GM23338 (cell line): Measurements from ENCODE around the gene MCHR2. TPM values are rescaled to one million over a fixed set of nuclear protein-coding genes. Genes with fewer than 3 reads are reported as not detected.

Experiments used
- ATAC-seq: fragments of 200-7000 bp; cut with Tn5 transposase; 3 replicates; pipeline ENCODE4 v1.9.1; 2020
- DNase-seq: peaks from one replicate; pipeline ENCODE4 v3.0.0-alpha.2; 2015; ENCODE audit warnings: low spot score
- H2AFZ ChIP-seq: fragments of 200-600 bp; sonication (generic); 2 replicates; pipeline ENCODE4 v1.8.0; 2016; ENCODE audit warnings: antibody characterized with exemption, mild to moderate bottlenecking, moderate library complexity
- H3F3A ChIP-seq: fragments of 200-600 bp; sonication (generic); replicated peaks from 2 replicates; pipeline ENCODE4 v1.8.0; 2017; ENCODE audit warnings: antibody characterized with exemption, mixed run types, low read depth
- H3K27ac ChIP-seq: fragments of 200-600 bp; sonication (generic); 2 replicates; pipeline ENCODE4 v1.6.1; 2016; ENCODE audit warnings: low read depth
- H3K27me3 ChIP-seq: fragments of 200-600 bp; sonication (generic); 2 replicates; pipeline ENCODE4 v1.8.0; 2016; ENCODE audit warnings: mild to moderate bottlenecking, mixed run types, moderate library complexity; ENCODE audit not compliant: insufficient read depth
- H3K36me3 ChIP-seq: fragments of 200-600 bp; sonication (generic); 2 replicates; pipeline ENCODE4 v1.8.0; 2016; ENCODE audit warnings: mild to moderate bottlenecking; ENCODE audit not compliant: insufficient read depth
- H3K4me1 ChIP-seq: fragments of 200-600 bp; sonication (generic); 2 replicates; pipeline ENCODE4 v1.8.0; 2016; ENCODE audit warnings: mild to moderate bottlenecking, moderate library complexity; ENCODE audit not compliant: insufficient read depth
- H3K4me2 ChIP-seq: fragments of 200-600 bp; sonication (generic); 2 replicates; pipeline ENCODE4 v1.7.1; 2017; ENCODE audit warnings: mixed run types
- H3K4me3 ChIP-seq: fragments of 200-600 bp; sonication (generic); 2 replicates; pipeline ENCODE4 v1.6.1; 2016; ENCODE audit warnings: mixed run types
- H3K79me2 ChIP-seq: fragments of 200-600 bp; sonication (generic); replicated peaks from 2 replicates; pipeline ENCODE4 v1.8.0; 2017; ENCODE audit warnings: mild to moderate bottlenecking; ENCODE audit not compliant: insufficient read depth
- H3K9me2 ChIP-seq: fragments of 200-600 bp; sonication (generic); 2 replicates; pipeline ENCODE4 v1.8.0; 2017; ENCODE audit not compliant: insufficient read depth
- H4K20me1 ChIP-seq: fragments of 200-600 bp; sonication (generic); replicated peaks from 2 replicates; pipeline ENCODE4 v1.8.0; 2017; ENCODE audit warnings: mild to moderate bottlenecking; ENCODE audit not compliant: insufficient read depth
- H3K27ac Mint-ChIP-seq: 2 replicates; pipeline ENCODE4 v1.8.0; 2020; ENCODE audit warnings: inconsistent platforms, mild to moderate bottlenecking, moderate library complexity, mixed read lengths
- H3K27me3 Mint-ChIP-seq: 3 replicates; pipeline ENCODE4 v1.8.0; 2022; ENCODE audit warnings: low read depth, mild to moderate bottlenecking, moderate library complexity, mixed read lengths, inconsistent platforms; ENCODE audit not compliant: insufficient read depth, poor library complexity
- H3K36me3 Mint-ChIP-seq: 3 replicates; pipeline ENCODE4 v1.8.0; 2021; ENCODE audit warnings: low read depth, mild to moderate bottlenecking, inconsistent platforms, moderate library complexity, mixed read lengths
- H3K4me1 Mint-ChIP-seq: 3 replicates; pipeline ENCODE4 v1.8.0; 2020; ENCODE audit warnings: mild to moderate bottlenecking, inconsistent platforms, mixed read lengths
- H3K4me3 Mint-ChIP-seq: 3 replicates; pipeline ENCODE4 v1.8.0; 2021; ENCODE audit warnings: moderate library complexity, mild to moderate bottlenecking, inconsistent platforms, mixed read lengths
- H3K9me3 Mint-ChIP-seq: 3 replicates; pipeline ENCODE4 v1.8.0; 2020; ENCODE audit warnings: moderate library complexity, mild to moderate bottlenecking, inconsistent platforms, mixed read lengths
- CREB1 ChIP-seq: fragments of 250-450 bp; sonication (Bioruptor Pico); IDR thresholded peaks from 2 replicates; pipeline ENCODE4 v1.5.0; 2020; ENCODE audit warnings: low read depth, mild to moderate bottlenecking, moderate library complexity
- CTCF ChIP-seq, 2 experiments: fragments of 200-600 bp in 1 of 2; sonication (generic) in 1 of 2; conservative IDR thresholded peaks; 2 replicates each; pipeline versions ENCODE4 v1.5.1 to v1.6.1; 2016 to 2017; ENCODE audit warnings: antibody characterized with exemption in 2 of 2, low read depth in 2 of 2, mild to moderate bottlenecking in 2 of 2, moderate library complexity in 1 of 2
- EZH2 ChIP-seq: fragments of 200-600 bp; sonication (generic); IDR thresholded peaks from one replicate; pipeline ENCODE4 v1.8.0; 2017; ENCODE audit warnings: antibody characterized with exemption, mild to moderate bottlenecking, low read depth; ENCODE audit not compliant: unreplicated experiment
- EZH2phosphoT487 ChIP-seq: fragments of 200-600 bp; sonication (generic); IDR thresholded peaks from one replicate; pipeline ENCODE4 v1.8.1; 2018; ENCODE audit warnings: antibody characterized with exemption; ENCODE audit not compliant: unreplicated experiment
- POLR2AphosphoS5 ChIP-seq: IDR thresholded peaks from 2 replicates; pipeline ENCODE4 v1.6.1; 2016; ENCODE audit warnings: antibody characterized with exemption, low read depth
- STAT1 ChIP-seq: IDR thresholded peaks from one replicate; pipeline ENCODE4 v1.6.1; 2016; ENCODE audit warnings: antibody characterized with exemption; ENCODE audit not compliant: unreplicated experiment
- polyA plus RNA-seq: library from polyadenylated mRNA; unstranded; fragments of >200 nt; fragmentation: Nextera tagmentation; extraction: Ambion mirVana; gene quantifications from 2 replicates; pipeline ENCODE4 v1.2.1, GENCODE V29; 2016
- total RNA-seq: library from RNA; depleted of rRNA; stranded (reverse); fragments of >200 nt; shearing (Covaris generic); gene quantifications from 2 replicates; pipeline ENCODE4 v1.2.3, GENCODE V29; 2014
- TF ChIP-seq, protein P1 (sequence below): IDR thresholded peaks from 2 replicates; pipeline ENCODE4 v1.6.1; 2016; ENCODE audit warnings: antibody characterized with exemption
- TF ChIP-seq, protein P2 (sequence below): fragments of 250-450 bp; sonication (Bioruptor Pico); IDR thresholded peaks from 2 replicates; pipeline ENCODE4 v1.5.0; 2020; ENCODE audit warnings: mild to moderate bottlenecking, moderate library complexity

The MCHR2 gene
- total and polyA plus RNA-seq, 2 experiments from 2014 or later: not detected

- Histone ChIP-seq H3K9me2 (no peaks in the 10 kb centered on the region), H3K4me2 (no peak overlapping the region), H3K4me3 (no peak overlapping the region), H3K27me3 (no peaks in the 10 kb centered on the region), H3K4me1 (no peaks in the 10 kb centered on the region), H3K79me2 (no peaks in the 10 kb centered on the region), H3K36me3 (no peaks in the 10 kb centered on the region), H2AFZ (no peak overlapping the region), H4K20me1 (no peaks in the 10 kb centered on the region), H3F3A (no peaks in the 10 kb centered on the region), H3K27ac (no peak overlapping the region)
- peaks cover 10% of the 10 kb centered on the region; the same call in 2 of the 3 replicates for H3K36me3 Mint-ChIP-seq
- H3K27me3 Mint-ChIP-seq: no peaks in the 10 kb centered on the region
- ATAC-seq (no peak), DNase-seq (no peak)
- no peak for TF ChIP-seq POLR2AphosphoS5
- TF ChIP-seq EZH2: no peak
- no peak for TF ChIP-seq STAT1
- TF ChIP-seq, protein P1, sequence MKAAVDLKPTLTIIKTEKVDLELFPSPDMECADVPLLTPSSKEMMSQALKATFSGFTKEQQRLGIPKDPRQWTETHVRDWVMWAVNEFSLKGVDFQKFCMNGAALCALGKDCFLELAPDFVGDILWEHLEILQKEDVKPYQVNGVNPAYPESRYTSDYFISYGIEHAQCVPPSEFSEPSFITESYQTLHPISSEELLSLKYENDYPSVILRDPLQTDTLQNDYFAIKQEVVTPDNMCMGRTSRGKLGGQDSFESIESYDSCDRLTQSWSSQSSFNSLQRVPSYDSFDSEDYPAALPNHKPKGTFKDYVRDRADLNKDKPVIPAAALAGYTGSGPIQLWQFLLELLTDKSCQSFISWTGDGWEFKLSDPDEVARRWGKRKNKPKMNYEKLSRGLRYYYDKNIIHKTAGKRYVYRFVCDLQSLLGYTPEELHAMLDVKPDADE: no peak
- TF ChIP-seq EZH2phosphoT487: no peak
- no peak for TF ChIP-seq CREB1 (CRISPR knock-in tag)
- TF ChIP-seq CTCF (conservative IDR thresholded peaks at IDR 0.05; ENCODE audit: low read depth in 2 of 2): no peak
- TF ChIP-seq, protein P2, sequence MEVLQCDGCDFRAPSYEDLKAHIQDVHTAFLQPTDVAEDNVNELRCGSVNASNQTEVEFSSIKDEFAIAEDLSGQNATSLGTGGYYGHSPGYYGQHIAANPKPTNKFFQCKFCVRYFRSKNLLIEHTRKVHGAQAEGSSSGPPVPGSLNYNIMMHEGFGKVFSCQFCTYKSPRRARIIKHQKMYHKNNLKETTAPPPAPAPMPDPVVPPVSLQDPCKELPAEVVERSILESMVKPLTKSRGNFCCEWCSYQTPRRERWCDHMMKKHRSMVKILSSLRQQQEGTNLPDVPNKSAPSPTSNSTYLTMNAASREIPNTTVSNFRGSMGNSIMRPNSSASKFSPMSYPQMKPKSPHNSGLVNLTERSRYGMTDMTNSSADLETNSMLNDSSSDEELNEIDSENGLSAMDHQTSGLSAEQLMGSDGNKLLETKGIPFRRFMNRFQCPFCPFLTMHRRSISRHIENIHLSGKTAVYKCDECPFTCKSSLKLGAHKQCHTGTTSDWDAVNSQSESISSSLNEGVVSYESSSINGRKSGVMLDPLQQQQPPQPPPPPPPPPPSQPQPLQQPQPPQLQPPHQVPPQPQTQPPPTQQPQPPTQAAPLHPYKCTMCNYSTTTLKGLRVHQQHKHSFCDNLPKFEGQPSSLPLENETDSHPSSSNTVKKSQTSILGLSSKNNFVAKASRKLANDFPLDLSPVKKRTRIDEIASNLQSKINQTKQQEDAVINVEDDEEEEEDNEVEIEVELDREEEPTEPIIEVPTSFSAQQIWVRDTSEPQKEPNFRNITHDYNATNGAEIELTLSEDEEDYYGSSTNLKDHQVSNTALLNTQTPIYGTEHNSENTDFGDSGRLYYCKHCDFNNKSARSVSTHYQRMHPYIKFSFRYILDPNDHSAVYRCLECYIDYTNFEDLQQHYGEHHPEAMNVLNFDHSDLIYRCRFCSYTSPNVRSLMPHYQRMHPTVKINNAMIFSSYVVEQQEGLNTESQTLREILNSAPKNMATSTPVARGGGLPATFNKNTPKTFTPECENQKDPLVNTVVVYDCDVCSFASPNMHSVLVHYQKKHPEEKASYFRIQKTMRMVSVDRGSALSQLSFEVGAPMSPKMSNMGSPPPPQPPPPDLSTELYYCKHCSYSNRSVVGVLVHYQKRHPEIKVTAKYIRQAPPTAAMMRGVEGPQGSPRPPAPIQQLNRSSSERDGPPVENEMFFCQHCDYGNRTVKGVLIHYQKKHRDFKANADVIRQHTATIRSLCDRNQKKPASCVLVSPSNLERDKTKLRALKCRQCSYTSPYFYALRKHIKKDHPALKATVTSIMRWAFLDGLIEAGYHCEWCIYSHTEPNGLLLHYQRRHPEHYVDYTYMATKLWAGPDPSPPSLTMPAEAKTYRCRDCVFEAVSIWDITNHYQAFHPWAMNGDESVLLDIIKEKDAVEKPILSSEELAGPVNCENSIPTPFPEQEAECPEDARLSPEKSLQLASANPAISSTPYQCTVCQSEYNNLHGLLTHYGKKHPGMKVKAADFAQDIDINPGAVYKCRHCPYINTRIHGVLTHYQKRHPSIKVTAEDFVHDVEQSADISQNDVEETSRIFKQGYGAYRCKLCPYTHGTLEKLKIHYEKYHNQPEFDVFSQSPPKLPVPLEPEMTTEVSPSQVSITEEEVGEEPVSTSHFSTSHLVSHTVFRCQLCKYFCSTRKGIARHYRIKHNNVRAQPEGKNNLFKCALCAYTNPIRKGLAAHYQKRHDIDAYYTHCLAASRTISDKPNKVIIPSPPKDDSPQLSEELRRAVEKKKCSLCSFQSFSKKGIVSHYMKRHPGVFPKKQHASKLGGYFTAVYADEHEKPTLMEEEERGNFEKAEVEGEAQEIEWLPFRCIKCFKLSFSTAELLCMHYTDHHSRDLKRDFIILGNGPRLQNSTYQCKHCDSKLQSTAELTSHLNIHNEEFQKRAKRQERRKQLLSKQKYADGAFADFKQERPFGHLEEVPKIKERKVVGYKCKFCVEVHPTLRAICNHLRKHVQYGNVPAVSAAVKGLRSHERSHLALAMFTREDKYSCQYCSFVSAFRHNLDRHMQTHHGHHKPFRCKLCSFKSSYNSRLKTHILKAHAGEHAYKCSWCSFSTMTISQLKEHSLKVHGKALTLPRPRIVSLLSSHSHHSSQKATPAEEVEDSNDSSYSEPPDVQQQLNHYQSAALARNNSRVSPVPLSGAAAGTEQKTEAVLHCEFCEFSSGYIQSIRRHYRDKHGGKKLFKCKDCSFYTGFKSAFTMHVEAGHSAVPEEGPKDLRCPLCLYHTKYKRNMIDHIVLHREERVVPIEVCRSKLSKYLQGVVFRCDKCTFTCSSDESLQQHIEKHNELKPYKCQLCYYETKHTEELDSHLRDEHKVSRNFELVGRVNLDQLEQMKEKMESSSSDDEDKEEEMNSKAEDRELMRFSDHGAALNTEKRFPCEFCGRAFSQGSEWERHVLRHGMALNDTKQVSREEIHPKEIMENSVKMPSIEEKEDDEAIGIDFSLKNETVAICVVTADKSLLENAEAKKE: no peak
- H3K27ac Mint-ChIP-seq: no peak overlapping the region
- no peak overlapping the region for H3K4me3 Mint-ChIP-seq
- H3K9me3 Mint-ChIP-seq: peaks cover 26% of the 10 kb centered on the region
- H3K4me1 Mint-ChIP-seq: no peaks in the 10 kb centered on the region
Observed at GRCh38 chr6:99960027-99960426, 34.0 kb downstream of the MCHR2 start.
